Cerebellar cortex (tissue), 1 donor: Measurements from ENCODE around the gene LEO1.

ENCODE experiments used
- DNase-seq: peaks from one replicate; pipeline ENCODE4 v3.0.0-alpha.2; 2015; ENCODE audit warnings: low spot score

Gene LEO1

GRCh38 chr15:51931016-51931415 lies 40.6 kb downstream of the LEO1 start:
- DNase-seq = no peak

- no peak for DNase-seq
Measured at GRCh38 chr15:51926809-51927208, 44.8 kb downstream of the LEO1 start.

GRCh38 chr15:51924156-51925068 lies 47.2 kb downstream of the LEO1 start:
- DNase-seq = peak; percentile 14

GRCh38 chr15:51917493-51917892 lies 54.1 kb downstream of the LEO1 start:
- peak; percentile 41 for DNase-seq

- DNase-seq = no peak
Measured at GRCh38 chr15:51912528-51912927, 59.0 kb downstream of the LEO1 start.

GRCh38 chr15:51909584-51909983 lies 62.0 kb downstream of the LEO1 start:
- no peak for DNase-seq

- DNase-seq = no peak
Measured at GRCh38 chr15:51908316-51908715, 63.3 kb downstream of the LEO1 start.

GRCh38 chr15:51907136-51907862 lies 64.3 kb downstream of the LEO1 start:
- DNase-seq = no peak

- DNase-seq = no peak
Measured at GRCh38 chr15:51904931-51905330, 66.6 kb downstream of the LEO1 start.

GRCh38 chr15:51904421-51904820 lies 67.2 kb downstream of the LEO1 start:
- no peak for DNase-seq

- no peak for DNase-seq
Measured at GRCh38 chr15:51889486-51889885, 82.1 kb downstream of the LEO1 start.

GRCh38 chr15:51888593-51889195 lies 82.9 kb downstream of the LEO1 start:
- DNase-seq = peak; percentile 43
